ENCODE data around the gene DCAF11. TPM values are rescaled to one million over a fixed set of nuclear protein-coding genes. Genes with fewer than 3 reads are reported as not detected.
A peak's percentile ranks its signal among the peaks of the same experiment; 100 is the strongest.

The DCAF11 gene
- total and polyA plus RNA-seq, 10 donors: 28.7 to 110 (median 76.7) TPM

GRCh38 chr14:24127673-24128072 is 13.1 kb downstream of the DCAF11 start:
- Histone ChIP-seq H3K27me3 (replicated peaks in 1 of 7) (no peaks in the 10 kb centered on the region), H3K4me3 (no peak overlapping the region), H3K9me3 (no peaks in the 10 kb centered on the region), H3K36me3 (peaks cover 0 to 29% (median 16%) of the 10 kb centered on the region in 6 donors), H3K27ac (peak overlapping the region in 1 of 8 donors; percentile 10), H3K4me1 (peaks cover 6 to 64% (median 42%) of the 10 kb centered on the region in 6 donors)
- WGBS, 5 donors: 76 to 86% (median 81%) methylated on average over 2 of the region's 2 CpGs
- intact Hi-C loops (cut with DNase I; ENCODE audit: low total_unique reads): no loop called here
- TF ChIP-seq POLR2A (IDR thresholded peaks at IDR 0.05) (no peak), POLR2AphosphoS5 (IDR thresholded peaks at IDR 0.05) (no peak)
- TF ChIP-seq, protein P1, sequence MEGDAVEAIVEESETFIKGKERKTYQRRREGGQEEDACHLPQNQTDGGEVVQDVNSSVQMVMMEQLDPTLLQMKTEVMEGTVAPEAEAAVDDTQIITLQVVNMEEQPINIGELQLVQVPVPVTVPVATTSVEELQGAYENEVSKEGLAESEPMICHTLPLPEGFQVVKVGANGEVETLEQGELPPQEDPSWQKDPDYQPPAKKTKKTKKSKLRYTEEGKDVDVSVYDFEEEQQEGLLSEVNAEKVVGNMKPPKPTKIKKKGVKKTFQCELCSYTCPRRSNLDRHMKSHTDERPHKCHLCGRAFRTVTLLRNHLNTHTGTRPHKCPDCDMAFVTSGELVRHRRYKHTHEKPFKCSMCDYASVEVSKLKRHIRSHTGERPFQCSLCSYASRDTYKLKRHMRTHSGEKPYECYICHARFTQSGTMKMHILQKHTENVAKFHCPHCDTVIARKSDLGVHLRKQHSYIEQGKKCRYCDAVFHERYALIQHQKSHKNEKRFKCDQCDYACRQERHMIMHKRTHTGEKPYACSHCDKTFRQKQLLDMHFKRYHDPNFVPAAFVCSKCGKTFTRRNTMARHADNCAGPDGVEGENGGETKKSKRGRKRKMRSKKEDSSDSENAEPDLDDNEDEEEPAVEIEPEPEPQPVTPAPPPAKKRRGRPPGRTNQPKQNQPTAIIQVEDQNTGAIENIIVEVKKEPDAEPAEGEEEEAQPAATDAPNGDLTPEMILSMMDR (IDR thresholded peaks at IDR 0.05 in 8 of 11, conservative IDR thresholded peaks at IDR 0.05 in 3 of 11): no peak
- no peak for DNase-seq

- no peak for DNase-seq
- H3K4me1 ChIP-seq: peaks cover 6 to 58% (median 33%) of the 10 kb centered on the region in 6 donors
- H3K27me3 ChIP-seq (replicated peaks in 1 of 7): no peaks in the 10 kb centered on the region
- H3K36me3 ChIP-seq: peaks cover 0 to 11% (median under 1%) of the 10 kb centered on the region in 6 donors
- no peak overlapping the region for H3K4me3 ChIP-seq
- WGBS, 5 donors: 90 to 97% (median 95%) methylated on average over 8 of the region's 8 CpGs
- TF ChIP-seq, protein P1 (IDR thresholded peaks at IDR 0.05 in 8 of 11, conservative IDR thresholded peaks at IDR 0.05 in 3 of 11): no peak
- TF ChIP-seq POLR2AphosphoS5 (IDR thresholded peaks at IDR 0.05) (no peak), POLR2A (IDR thresholded peaks at IDR 0.05) (no peak)
- H3K9me3 ChIP-seq: no peaks in the 10 kb centered on the region
- peak overlapping the region in 2 of 8 donors; percentile 86 to 92 for H3K27ac ChIP-seq
- intact Hi-C loops (cut with DNase I; ENCODE audit: low total_unique reads): no loop called here
Measured at GRCh38 chr14:24129410-24129998, 14.9 kb downstream of the DCAF11 start.

DNA sequence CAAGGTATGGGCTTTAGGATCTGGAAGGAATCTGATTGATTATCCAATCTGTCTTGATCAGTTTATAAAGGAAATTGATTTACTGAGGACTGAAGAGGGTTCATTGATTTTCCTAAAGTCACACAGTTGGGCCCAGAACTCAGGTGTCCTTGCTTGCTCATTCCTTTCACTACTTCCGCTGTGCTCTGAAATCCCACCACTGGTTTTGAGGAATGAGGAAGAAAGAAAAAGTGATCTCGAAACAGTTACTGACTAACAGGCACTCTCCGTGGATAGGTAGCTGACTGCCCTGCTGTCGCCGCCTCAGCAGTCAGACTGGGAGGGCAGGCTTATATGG is 15.8 kb downstream of the DCAF11 start, which contains the start of gene FITM1:
Gene FITM1, plus strand, starts transcription at position 280 of the 337 bp plus-strand sequence. CDS start 905 bp downstream, outside the sequence.
- Histone ChIP-seq H3K9me3 (no peaks in the 10 kb centered on the region), H3K27ac (peak within 1 kb of the TSS; percentile 60 to 92 (median 80)), H3K4me1 (peaks cover 8 to 65% (median 37%) of the 10 kb centered on the region in 6 donors), H3K36me3 (peaks cover 0 to 5% (median 0%) of the 10 kb centered on the region in 6 donors), H3K4me3 (peak within 1 kb of the TSS in 2 of 8 donors; percentile 0 to 34), H3K27me3 (replicated peaks in 1 of 7) (no peaks in the 10 kb centered on the region)
- no peak for DNase-seq
- intact Hi-C loops (cut with DNase I; ENCODE audit: low total_unique reads): no loop called here
- TF ChIP-seq, protein P1 (IDR thresholded peaks at IDR 0.05 in 8 of 11, conservative IDR thresholded peaks at IDR 0.05 in 3 of 11): no peak
- WGBS, 5 donors: 75 to 87% (median 78%) methylated on average over 5 of the region's 5 CpGs

DNA sequence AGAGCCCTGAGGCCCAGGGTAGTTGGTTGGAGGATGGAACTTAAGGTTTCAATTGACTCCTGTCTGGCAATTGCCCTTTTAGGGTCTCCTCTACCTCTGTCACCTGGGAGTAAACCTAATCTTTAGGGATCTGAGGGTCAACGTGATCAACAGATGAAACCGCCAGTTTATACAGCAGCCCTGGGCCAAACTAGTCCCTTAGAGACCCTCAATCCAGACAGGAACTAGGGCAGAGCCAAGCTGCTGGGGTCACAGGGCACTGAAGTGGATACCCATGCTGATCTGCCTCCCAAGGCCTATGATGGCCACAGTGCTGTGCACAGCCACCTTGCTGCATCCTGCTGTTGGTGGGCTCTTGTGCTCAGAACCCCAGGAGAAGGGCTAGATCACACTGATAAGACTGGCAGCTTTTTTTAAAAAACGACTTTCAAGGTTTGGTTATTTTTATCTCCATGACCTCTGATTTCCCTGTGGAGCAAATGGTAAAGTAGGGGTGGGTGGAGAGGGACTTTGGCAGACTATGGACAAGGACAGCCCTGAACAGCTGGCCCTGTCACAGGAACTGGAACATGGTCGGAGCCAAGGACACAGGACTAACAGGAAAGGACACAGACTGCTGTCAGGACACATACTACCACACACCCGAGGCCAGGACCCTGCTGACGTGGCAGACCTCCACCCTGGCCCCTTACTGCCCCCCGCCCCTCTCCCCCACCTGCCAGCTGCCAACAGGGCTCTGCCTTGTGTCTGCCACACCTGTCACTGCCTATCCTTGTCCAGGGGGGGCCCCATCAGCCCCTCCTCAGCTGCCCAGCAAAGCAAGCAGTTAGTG is 16.4 kb downstream of the DCAF11 start:
- DNase-seq: peak; percentile 82
- TF ChIP-seq POLR2A (IDR thresholded peaks at IDR 0.05) (no peak), POLR2AphosphoS5 (IDR thresholded peaks at IDR 0.05) (peak; percentile 15 to 72 (median 67))
- Histone ChIP-seq H3K4me3 (peak overlapping the region in 2 of 8 donors; percentile 0 to 34), H3K4me1 (peaks cover 11 to 71% (median 40%) of the 10 kb centered on the region in 6 donors), H3K27me3 (replicated peaks in 1 of 7) (no peaks in the 10 kb centered on the region), H3K27ac (peak overlapping the region; percentile 60 to 92 (median 80)), H3K9me3 (no peaks in the 10 kb centered on the region), H3K36me3 (peaks cover 0 to 5% (median 0%) of the 10 kb centered on the region in 6 donors)
- intact Hi-C loops (cut with DNase I; ENCODE audit: low total_unique reads): no loop called here
- WGBS, 5 donors: 57 to 64% (median 59%) methylated on average over 5 to 7 of the region's 7 CpGs
